Measurements from ENCODE around the gene MRPL11.

The MRPL11 gene

DNA sequence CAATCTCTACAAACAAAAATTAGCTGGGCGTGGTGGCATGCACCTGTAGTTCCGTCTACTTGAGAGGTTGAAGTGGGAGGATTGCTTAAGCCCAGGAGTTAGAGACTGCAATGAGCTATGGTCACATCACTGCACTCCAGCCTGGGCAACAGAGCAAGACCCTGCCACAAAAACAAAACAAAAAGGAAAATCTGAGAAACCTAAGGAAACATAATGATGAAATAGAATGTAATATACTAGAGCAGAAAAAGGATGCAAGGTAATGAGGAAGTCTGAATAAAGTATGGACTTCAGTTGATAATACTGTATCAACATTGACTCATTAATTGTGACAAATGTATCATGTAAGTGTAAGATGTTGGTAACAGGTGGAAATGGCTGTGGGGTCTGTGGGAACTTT, 9.7 kb downstream of the MRPL11 start:
- DNase-seq, result no peak

DNA sequence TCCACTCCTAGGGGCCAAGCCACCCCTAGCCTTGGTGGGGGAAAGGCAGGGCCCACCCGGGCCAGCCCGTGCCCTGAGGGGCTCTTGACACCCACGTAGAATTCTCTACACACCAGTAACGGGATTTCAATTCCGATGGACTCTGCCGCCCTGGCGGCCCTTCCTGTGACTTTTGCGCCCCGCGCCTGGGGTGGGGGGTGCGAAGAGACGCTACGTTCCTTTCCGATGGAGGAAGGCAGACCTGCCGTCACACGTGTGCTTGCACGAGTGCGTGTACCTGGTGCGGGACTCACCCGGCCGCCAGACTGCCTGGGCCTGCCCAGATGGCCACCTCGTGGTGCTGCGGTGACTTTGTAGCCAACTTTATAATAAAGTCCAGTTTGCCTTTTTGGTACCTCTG, 12.3 kb downstream of the MRPL11 start:
- no peak for DNase-seq

DNA sequence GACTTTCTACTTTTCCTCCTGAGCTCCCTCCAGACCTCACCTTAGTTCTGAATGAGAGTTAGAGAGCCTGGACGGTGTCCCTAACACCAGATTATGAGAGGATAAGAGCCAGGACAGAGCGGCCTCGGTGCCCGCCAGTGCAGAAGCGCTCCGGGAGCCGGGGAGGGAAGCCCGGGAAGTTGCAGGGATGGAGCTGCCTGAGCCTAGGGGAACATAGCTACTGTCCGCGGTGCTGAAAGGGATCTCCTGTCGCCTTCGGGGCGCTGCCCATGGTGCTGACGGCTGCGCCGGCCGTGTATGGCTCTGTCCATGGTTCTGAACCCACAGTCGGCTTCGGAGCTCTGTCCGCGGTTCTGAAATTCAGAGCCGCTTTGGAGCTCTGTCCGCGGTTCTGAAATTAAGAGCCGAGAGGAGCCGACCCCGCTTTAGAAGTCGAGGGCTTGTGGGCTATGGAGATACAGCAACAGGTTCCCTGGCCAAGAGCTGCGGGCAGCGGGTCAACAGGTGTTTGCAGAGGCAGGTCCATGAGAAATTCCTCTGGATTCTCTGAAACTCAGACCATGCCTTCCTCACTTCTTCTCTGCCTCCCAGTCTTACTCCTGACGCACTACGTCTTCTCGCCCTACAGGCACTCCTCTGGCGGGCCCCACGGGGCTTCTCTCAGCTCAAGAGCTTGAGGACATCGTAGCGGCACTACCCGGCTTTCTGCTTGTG, 17.0 kb downstream of the MRPL11 start:
- DNase-seq, result no peak

- no peak for DNase-seq
Measured at GRCh38 chr11:66420671-66421476, 17.8 kb downstream of the MRPL11 start, which contains the start of gene NPAS4. Gene NPAS4 (plus strand): TSS chr11:66421035. CDS start chr11:66421180, 145 bp downstream.

DNA sequence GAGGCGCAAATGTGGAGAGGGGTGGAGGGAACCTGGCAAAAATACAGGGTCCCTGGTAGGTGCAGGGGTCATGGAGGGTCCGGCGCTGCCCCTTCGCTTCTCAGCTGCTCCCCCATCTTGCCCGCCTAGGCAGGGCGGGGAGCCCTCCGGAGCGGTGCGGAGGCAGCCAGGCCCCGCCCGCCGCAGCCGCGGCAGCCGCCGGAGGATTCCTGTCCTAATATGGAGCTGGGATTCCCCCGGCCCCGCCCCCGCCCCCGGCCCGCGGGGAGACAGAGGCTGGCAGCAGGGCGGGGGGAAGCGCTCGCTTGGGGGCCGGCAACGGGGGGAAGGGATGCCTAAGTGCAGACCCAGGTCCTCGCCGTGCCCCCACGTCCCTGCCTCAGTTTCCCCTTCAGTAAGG, 18.8 kb downstream of the MRPL11 start:
- peak; percentile 9 for DNase-seq

- no peak for DNase-seq
Measured at GRCh38 chr11:66418986-66419308, 19.7 kb downstream of the MRPL11 start.

DNA sequence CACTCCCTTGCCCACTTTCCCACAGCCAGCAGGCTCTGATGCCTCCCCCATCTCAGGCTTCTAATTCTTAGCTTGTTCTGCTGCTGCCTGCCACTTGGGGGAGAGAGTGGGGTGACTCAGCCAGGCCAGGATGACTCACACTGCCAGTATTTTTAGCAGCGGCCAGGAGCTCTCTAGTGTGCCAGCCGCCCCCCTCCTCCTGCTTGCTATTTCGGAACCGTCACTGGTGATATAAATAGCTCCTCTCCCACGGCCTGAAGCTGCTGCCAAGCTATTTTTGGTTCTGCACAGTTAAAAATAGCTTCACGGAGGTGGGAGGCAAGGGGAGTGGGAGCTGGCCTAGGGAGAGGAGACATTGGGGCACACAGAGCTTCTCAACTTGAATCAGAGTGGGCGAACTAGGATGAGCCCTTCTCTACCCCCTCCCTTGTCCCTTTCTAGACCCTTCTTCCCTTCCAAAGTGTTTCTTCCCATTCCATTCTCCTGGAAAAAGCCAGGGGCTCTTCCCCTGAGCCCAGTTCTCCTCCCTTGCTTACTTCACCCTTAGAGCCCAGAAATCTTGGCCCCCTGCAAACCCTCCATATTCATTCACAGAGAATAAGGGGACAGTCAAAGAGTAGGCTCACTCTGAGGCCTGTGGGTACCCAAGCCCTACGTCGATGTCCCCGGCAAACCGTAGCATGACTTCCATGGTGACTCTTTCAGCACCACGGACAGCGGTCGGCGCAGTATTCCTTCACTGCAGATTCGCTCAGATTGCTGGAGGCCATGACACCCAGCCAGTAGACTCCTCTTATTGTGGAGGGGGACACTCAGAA, 20.3 kb downstream of the MRPL11 start:
- DNase-seq, result peak; percentile 78

- no peak for DNase-seq
Measured at GRCh38 chr11:66417000-66417399, 21.6 kb downstream of the MRPL11 start.

DNA sequence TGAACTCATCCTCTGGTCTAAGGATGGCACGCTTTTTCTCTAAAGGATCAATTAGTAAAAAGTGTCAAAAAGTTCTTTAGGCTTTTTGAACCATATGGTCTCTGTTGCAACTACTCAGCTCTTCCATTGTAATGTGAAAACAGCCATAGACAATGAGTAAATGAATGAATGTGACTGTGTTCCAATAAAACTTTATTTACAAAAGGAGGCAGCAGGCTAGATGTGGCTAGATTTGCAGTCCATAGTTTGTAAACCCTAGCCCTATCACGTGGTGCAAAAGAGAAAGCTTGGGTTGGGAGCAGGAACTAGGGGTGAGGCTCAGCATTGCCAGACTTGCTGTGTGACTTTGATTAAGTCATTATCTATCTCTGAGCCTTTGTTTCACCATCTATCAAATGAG, 23.2 kb downstream of the MRPL11 start:
- DNase-seq, result no peak

DNA sequence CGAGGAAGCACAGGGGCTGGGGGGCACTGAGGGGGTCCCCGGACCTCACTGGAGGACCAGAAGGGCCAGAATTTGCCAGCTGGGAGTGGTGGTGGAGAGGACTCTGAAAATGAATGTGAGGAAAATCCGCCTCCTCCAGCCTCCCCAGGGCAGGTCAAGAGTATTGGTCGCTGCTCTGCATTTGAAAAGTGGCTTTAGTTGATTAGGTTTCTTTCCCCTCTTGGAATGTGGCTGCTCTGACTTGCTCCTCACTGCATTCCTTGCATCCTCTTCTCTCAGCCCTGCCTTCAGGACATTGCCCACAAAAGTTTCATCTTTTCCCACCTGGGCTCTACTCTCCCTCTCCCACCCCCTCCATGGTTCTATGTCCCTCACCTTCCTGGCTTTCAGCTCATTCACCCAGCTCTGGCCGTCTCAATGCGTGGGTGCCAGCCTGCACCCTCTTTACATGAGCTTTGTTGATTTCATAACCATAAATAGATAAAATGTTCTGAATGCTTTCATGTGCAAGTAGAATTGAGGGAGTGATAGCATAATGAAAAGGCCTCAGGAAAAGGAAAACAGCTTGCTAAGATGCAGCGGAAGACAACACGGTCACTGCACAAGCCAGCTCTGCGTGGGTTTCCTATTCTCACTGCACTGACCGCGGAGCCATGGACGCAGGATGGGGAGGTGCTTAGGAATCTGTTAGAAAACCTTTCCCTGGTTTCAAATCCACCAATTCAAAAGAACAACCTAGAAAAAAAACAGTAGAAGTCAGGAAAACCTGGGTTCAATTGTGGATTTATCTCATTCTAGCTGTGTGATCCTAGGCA, 24.3 kb downstream of the MRPL11 start:
- no peak for DNase-seq

DNA sequence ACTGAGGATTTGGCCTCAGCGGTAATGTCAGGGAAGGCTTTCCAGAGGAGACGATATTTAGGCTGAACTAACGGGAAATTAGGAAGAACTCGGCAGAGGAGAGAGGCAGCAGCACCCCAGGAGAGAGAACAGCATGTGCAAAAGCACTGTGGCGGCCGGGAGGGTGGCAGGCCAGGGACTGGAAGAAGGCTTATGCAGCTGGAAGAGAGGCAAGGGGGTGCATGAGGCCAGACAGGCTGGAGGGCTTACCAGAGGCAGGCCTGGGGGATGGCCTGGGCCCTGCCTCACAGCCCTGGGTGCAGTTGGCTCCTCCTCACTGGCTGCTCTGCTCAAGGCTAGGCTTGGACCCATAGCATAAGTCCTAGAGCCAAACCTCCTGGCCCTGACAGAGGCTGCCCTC, 25.5 kb downstream of the MRPL11 start:
- no peak for DNase-seq

- no peak for DNase-seq
Measured at GRCh38 chr11:66412110-66412509, 26.5 kb downstream of the MRPL11 start.

DNA sequence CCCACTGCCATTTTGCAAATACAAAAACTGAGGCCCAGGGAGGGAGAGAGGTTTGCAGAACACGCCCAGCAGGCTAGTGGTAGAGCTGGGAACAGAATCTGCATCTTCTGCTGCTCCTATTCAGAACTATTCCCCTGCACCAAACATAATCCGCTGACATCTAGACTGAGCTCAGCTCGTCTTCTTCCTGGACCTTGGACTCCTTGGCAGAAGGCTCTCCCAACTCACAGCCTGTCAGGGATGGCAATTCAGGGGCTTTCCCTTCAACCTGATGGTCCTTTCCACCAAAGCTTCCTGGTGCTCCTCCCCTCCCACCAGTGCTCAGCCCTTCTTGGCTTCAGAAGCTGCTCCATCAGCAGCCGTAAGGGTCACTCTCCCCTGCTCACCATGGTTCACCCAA, 27.3 kb downstream of the MRPL11 start:
- DNase-seq, result no peak

GRCh38 chr11:66410191-66410590, 28.5 kb downstream of the MRPL11 start:
- no peak for DNase-seq

DNA sequence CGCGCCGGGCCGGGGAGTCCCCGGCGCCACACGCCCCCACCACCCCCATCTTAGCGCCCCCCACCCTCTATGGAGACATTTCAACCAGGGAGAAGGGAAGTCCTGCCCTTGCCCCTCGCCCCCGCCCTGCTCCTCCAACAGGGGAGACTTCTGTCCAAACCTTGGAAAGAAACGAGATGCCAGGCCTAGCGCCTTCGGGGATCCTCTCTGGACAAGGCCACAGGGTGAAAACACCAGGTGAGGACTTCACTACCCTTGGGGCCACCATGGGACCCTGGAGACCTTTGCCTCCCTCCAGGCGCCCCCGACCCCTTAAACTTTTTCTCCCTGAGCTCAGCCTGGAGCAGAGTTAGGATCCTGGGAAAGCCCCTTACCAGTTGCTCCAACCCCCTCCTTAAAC, 29.4 kb downstream of the MRPL11 start:
- DNase-seq, result no peak

GRCh38 chr11:66408488-66409214, 30.0 kb downstream of the MRPL11 start:
- DNase-seq, result peak; percentile 78

DNA sequence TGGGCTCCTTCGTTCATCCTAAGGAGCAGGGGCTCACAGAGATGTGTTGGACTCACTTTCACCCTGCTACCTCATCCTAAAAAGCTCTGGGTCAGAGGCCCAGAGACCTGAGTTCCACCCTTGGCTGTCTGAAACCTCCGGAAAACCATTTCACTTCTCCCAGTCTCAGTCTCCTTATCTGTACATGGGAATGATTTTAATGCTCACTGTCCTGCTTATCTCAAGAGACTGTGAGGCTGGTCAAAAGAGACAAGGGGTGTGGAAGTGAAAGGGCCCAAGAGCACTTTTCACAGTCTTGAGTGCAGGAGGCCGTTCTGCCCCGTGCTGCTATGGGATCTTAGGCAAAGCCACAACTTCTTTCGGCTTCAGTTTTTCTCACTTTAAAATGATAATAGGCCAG, 31.0 kb downstream of the MRPL11 start:
- DNase-seq, result no peak

GRCh38 chr11:66393954-66394353, 44.7 kb downstream of the MRPL11 start:
- DNase-seq, result no peak

DNA sequence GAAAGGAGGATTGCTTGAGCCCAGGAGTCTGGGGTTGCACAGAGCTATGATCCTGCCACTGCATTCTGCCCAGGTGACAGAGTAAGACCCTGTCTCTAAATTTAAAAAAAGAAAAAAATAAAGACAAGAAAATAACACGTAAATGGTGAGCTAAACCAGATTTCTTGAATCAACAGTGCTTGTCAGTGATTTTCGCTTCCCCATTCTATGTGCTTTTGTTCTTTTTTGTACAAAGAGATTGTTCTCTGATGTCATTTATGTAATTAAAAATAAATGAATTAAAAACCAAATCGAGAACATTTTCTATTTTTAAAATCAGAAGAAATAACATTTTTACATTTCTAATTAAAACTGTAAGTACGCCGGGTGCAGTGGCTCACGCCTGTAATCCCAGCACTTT, 47.3 kb downstream of the MRPL11 start:
- DNase-seq, result no peak

- peak; percentile 83 for DNase-seq
Measured at GRCh38 chr11:66388780-66389386, 49.8 kb downstream of the MRPL11 start.

Data from NCI-H1694 (cell line).